ENCODE results near the gene LTBP2.

DNA sequence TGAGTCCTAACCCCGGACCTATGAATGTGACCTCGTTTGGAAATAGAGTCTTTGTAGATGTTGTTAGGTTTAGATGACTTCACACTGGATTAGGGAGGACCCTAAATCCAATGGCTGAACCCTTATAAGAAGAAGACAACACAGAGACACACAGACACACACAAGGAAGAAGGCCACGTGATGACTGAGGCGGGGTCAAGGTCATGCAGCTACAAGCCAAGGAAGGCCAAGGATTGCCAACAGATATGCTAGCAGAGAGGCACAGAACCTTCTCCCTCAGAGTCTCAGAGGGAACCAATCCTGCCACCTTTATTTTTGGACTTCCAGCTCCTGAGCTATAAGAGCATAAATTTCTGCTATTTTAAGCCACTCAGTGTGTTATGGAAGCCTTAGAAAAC, 31.8 kb downstream of the LTBP2 start:
- no peak for TF ChIP-seq CTCF (IDR thresholded peaks at IDR 0.05)
- TF ChIP-seq POLR2A (IDR thresholded peaks at IDR 0.05), result no peak
